DMS79 treated with DMSO at 0.1 percent for 48 hours (cell line): ENCODE data around the gene RABL2A.
"Not testable (repeated sequence)": the region's sequence is repeated elsewhere in the genome, so short reads cannot be mapped to it uniquely, and the experiment has no call there.

Experiments used
- DNase-seq: peaks from one replicate; lab custom pipeline; 2025; lab: John Stamatoyannopoulos, UW

The RABL2A gene

GRCh38 chr2:113609822-113610221, 17.2 kb upstream of the RABL2A start:
- not testable (repeated sequence) for DNase-seq

GRCh38 chr2:113621002-113621401, 6.1 kb upstream of the RABL2A start:
- DNase-seq: not testable (repeated sequence)

GRCh38 chr2:113625906-113626305, 1.2 kb upstream of the RABL2A start:
- not testable (repeated sequence) for DNase-seq

GRCh38 chr2:113632849-113633345, 5.8 kb downstream of the RABL2A start:
- DNase-seq: not testable (repeated sequence)

GRCh38 chr2:113635358-113635757, 8.3 kb downstream of the RABL2A start:
- not testable (repeated sequence) for DNase-seq

- not testable (repeated sequence) for DNase-seq
Observed at GRCh38 chr2:113636226-113636625, 9.2 kb downstream of the RABL2A start.

GRCh38 chr2:113638084-113638483, 11.0 kb downstream of the RABL2A start:
- not testable (repeated sequence) for DNase-seq

GRCh38 chr2:113646217-113646616, 19.2 kb downstream of the RABL2A start:
- not testable (repeated sequence) for DNase-seq

GRCh38 chr2:113650834-113651815, 24.1 kb downstream of the RABL2A start:
- DNase-seq: not testable (repeated sequence)

- not testable (repeated sequence) for DNase-seq
Observed at GRCh38 chr2:113652599-113652998, 25.5 kb downstream of the RABL2A start.

- DNase-seq: not testable (repeated sequence)
Observed at GRCh38 chr2:113656031-113656624, 29.1 kb downstream of the RABL2A start.

GRCh38 chr2:113657735-113658134, 30.7 kb downstream of the RABL2A start:
- not testable (repeated sequence) for DNase-seq

- DNase-seq: not testable (repeated sequence)
Observed at GRCh38 chr2:113663285-113664060, 36.4 kb downstream of the RABL2A start.

GRCh38 chr2:113664761-113665533, 37.9 kb downstream of the RABL2A start:
- DNase-seq: not testable (repeated sequence)

GRCh38 chr2:113669013-113669412, 41.9 kb downstream of the RABL2A start:
- DNase-seq: not testable (repeated sequence)

GRCh38 chr2:113672326-113672932, 45.4 kb downstream of the RABL2A start:
- DNase-seq: no peak

- DNase-seq: no peak
Observed at GRCh38 chr2:113675875-113676274, 48.8 kb downstream of the RABL2A start.

GRCh38 chr2:113676623-113677266, 49.7 kb downstream of the RABL2A start:
- DNase-seq: no peak

GRCh38 chr2:113677330-113677729, 50.3 kb downstream of the RABL2A start:
- no peak for DNase-seq

GRCh38 chr2:113679457-113679856, 52.4 kb downstream of the RABL2A start:
- DNase-seq: no peak
